SK-N-SH treated with all-trans-retinoic acid at 6 μM for 48 hours (cell line): ENCODE data around the gene ANKRD33B.

Experiments
- ARNTL ChIP-seq: fragments of 450-650 bp; formaldehyde crosslinking; IDR thresholded peaks from 2 replicates; pipeline ENCODE4 v1.5.0; 2020; ENCODE audit warnings: low read depth, mild to moderate bottlenecking, moderate library complexity, borderline replicate concordance
- BACH2 ChIP-seq: fragments of 250-450 bp; sonication (Bioruptor Pico); IDR thresholded peaks from 2 replicates; pipeline ENCODE4 v1.9.0; 2021; ENCODE audit warnings: mild to moderate bottlenecking, borderline replicate concordance
- CSRNP3 ChIP-seq: fragments of 250-450 bp; sonication (Bioruptor Pico); IDR thresholded peaks from 2 replicates; pipeline ENCODE4 v1.5.1; 2021; ENCODE audit warnings: mild to moderate bottlenecking, moderate library complexity
- ISL1 ChIP-seq: fragments of 250-450 bp; sonication (Bioruptor Pico); IDR thresholded peaks from 2 replicates; pipeline ENCODE4 v2.1.2; 2022; ENCODE audit warnings: mild to moderate bottlenecking, moderate library complexity
- PPARA ChIP-seq: fragments of 250-450 bp; sonication (Bioruptor Pico); IDR thresholded peaks from 2 replicates; pipeline ENCODE4 v1.5.0; 2020; ENCODE audit warnings: mild to moderate bottlenecking, borderline replicate concordance
- RARB ChIP-seq: fragments of 250-450 bp; sonication (Bioruptor Pico); IDR thresholded peaks from 2 replicates; pipeline ENCODE4 v1.8.0; 2021; ENCODE audit warnings: mild to moderate bottlenecking, moderate library complexity
- SNAI2 ChIP-seq: fragments of 250-450 bp; sonication (Bioruptor Pico); IDR thresholded peaks from 2 replicates; pipeline ENCODE4 v1.5.0; 2020; ENCODE audit warnings: mild to moderate bottlenecking, moderate library complexity
- TCF4 ChIP-seq: fragments of 250-450 bp; sonication (Bioruptor Pico); IDR thresholded peaks from 2 replicates; pipeline ENCODE4 v1.8.0; 2021; ENCODE audit warnings: mild to moderate bottlenecking, moderate library complexity, borderline replicate concordance
- TOX ChIP-seq: fragments of 250-450 bp; sonication (Bioruptor Pico); IDR thresholded peaks from 2 replicates; pipeline ENCODE4 v1.8.0; 2021; ENCODE audit warnings: mild to moderate bottlenecking, moderate library complexity, borderline replicate concordance
- ZFP3 ChIP-seq: fragments of 250-450 bp; sonication (Bioruptor Pico); IDR thresholded peaks from 2 replicates; pipeline ENCODE4 v1.5.0; 2020; ENCODE audit warnings: mild to moderate bottlenecking, moderate library complexity
- ZFP30 ChIP-seq: fragments of 450-650 bp; formaldehyde crosslinking; IDR thresholded peaks from 2 replicates; pipeline ENCODE4 v1.5.0; 2022; ENCODE audit warnings: mild to moderate bottlenecking, moderate library complexity
- TF ChIP-seq, protein P1 (sequence below): fragments of 250-450 bp; sonication (Bioruptor Pico); IDR thresholded peaks from 2 replicates; pipeline ENCODE4 v1.8.0; 2020; ENCODE audit warnings: mild to moderate bottlenecking, moderate library complexity, borderline replicate concordance
- TF ChIP-seq, protein P2 (sequence below): fragments of 250-450 bp; sonication (Bioruptor Pico); IDR thresholded peaks from 2 replicates; pipeline ENCODE4 v1.5.1; 2020; ENCODE audit warnings: low read depth, mild to moderate bottlenecking, moderate library complexity
- TF ChIP-seq, protein P3 (sequence below): fragments of 250-450 bp; sonication (Bioruptor Pico); IDR thresholded peaks from 2 replicates; pipeline ENCODE4 v1.5.0; 2020; ENCODE audit warnings: mild to moderate bottlenecking, moderate library complexity

DNA sequence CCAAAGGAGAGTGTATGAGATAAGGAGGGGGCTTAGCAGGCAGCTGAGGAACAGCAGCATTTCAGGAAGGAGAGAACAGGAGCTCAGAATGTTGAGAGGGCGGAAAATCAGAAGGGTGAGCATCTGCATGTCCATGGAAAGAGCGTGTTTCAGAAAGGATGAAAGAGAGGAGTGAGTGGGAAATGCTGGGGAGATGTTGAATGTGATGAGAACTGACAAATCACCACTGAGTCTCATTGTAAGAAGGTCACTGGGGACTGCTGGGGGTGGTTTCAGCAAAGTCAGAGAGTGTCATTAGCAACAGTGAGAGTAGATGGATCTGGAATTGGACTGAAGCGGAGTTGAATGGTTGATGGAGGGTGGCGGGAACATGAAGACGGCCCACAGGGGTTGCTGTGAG, 65.8 kb downstream of the ANKRD33B start:
- TF ChIP-seq, protein P1, sequence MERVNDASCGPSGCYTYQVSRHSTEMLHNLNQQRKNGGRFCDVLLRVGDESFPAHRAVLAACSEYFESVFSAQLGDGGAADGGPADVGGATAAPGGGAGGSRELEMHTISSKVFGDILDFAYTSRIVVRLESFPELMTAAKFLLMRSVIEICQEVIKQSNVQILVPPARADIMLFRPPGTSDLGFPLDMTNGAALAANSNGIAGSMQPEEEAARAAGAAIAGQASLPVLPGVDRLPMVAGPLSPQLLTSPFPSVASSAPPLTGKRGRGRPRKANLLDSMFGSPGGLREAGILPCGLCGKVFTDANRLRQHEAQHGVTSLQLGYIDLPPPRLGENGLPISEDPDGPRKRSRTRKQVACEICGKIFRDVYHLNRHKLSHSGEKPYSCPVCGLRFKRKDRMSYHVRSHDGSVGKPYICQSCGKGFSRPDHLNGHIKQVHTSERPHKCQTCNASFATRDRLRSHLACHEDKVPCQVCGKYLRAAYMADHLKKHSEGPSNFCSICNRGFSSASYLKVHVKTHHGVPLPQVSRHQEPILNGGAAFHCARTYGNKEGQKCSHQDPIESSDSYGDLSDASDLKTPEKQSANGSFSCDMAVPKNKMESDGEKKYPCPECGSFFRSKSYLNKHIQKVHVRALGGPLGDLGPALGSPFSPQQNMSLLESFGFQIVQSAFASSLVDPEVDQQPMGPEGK (CRISPR knock-in tag), result no peak
- TF ChIP-seq ZFP3 (CRISPR knock-in tag), result no peak
- no peak for TF ChIP-seq ARNTL (CRISPR knock-in tag)
- no peak for TF ChIP-seq TCF4 (CRISPR knock-in tag)
- no peak for TF ChIP-seq RARB (CRISPR knock-in tag)
- TF ChIP-seq, protein P2, sequence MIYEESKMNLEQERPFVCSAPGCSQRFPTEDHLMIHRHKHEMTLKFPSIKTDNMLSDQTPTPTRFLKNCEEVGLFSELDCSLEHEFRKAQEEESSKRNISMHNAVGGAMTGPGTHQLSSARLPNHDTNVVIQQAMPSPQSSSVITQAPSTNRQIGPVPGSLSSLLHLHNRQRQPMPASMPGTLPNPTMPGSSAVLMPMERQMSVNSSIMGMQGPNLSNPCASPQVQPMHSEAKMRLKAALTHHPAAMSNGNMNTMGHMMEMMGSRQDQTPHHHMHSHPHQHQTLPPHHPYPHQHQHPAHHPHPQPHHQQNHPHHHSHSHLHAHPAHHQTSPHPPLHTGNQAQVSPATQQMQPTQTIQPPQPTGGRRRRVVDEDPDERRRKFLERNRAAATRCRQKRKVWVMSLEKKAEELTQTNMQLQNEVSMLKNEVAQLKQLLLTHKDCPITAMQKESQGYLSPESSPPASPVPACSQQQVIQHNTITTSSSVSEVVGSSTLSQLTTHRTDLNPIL (CRISPR knock-in tag), result no peak
- TF ChIP-seq, protein P3, sequence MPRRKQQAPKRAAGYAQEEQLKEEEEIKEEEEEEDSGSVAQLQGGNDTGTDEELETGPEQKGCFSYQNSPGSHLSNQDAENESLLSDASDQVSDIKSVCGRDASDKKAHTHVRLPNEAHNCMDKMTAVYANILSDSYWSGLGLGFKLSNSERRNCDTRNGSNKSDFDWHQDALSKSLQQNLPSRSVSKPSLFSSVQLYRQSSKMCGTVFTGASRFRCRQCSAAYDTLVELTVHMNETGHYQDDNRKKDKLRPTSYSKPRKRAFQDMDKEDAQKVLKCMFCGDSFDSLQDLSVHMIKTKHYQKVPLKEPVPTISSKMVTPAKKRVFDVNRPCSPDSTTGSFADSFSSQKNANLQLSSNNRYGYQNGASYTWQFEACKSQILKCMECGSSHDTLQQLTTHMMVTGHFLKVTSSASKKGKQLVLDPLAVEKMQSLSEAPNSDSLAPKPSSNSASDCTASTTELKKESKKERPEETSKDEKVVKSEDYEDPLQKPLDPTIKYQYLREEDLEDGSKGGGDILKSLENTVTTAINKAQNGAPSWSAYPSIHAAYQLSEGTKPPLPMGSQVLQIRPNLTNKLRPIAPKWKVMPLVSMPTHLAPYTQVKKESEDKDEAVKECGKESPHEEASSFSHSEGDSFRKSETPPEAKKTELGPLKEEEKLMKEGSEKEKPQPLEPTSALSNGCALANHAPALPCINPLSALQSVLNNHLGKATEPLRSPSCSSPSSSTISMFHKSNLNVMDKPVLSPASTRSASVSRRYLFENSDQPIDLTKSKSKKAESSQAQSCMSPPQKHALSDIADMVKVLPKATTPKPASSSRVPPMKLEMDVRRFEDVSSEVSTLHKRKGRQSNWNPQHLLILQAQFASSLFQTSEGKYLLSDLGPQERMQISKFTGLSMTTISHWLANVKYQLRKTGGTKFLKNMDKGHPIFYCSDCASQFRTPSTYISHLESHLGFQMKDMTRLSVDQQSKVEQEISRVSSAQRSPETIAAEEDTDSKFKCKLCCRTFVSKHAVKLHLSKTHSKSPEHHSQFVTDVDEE (CRISPR knock-in tag), result no peak
- TF ChIP-seq TOX, result no peak
- no peak for TF ChIP-seq SNAI2
- no peak for TF ChIP-seq CSRNP3
- TF ChIP-seq ZFP30 (CRISPR knock-in tag), result no peak
- TF ChIP-seq PPARA, result no peak
- no peak for TF ChIP-seq BACH2 (CRISPR knock-in tag)
- no peak for TF ChIP-seq ISL1 (CRISPR knock-in tag)
